ENCODE results near the gene ENPP3.

The ENPP3 gene

GRCh38 chr6:131600716-131601115 lies 36.4 kb upstream of the ENPP3 start:
- no peak overlapping the region for H3K4me3 ChIP-seq (replicated peaks in 1 of 2; ENCODE audit: low read depth in 2 of 2, low read length in 2 of 2)
- TF ChIP-seq, protein P1, sequence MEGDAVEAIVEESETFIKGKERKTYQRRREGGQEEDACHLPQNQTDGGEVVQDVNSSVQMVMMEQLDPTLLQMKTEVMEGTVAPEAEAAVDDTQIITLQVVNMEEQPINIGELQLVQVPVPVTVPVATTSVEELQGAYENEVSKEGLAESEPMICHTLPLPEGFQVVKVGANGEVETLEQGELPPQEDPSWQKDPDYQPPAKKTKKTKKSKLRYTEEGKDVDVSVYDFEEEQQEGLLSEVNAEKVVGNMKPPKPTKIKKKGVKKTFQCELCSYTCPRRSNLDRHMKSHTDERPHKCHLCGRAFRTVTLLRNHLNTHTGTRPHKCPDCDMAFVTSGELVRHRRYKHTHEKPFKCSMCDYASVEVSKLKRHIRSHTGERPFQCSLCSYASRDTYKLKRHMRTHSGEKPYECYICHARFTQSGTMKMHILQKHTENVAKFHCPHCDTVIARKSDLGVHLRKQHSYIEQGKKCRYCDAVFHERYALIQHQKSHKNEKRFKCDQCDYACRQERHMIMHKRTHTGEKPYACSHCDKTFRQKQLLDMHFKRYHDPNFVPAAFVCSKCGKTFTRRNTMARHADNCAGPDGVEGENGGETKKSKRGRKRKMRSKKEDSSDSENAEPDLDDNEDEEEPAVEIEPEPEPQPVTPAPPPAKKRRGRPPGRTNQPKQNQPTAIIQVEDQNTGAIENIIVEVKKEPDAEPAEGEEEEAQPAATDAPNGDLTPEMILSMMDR (IDR thresholded peaks at IDR 0.05; ENCODE audit: low read depth, low read length): no peak
- DNase-seq (ENCODE audit: low read depth in 2 of 2): no peak

GRCh38 chr6:131602781-131603312 lies 34.3 kb upstream of the ENPP3 start:
- peak; percentile 62 to 92 for DNase-seq (ENCODE audit: low read depth in 2 of 2)
- H3K4me3 ChIP-seq (replicated peaks in 1 of 2; ENCODE audit: low read depth in 2 of 2, low read length in 2 of 2): no peak overlapping the region
- TF ChIP-seq, protein P1 (IDR thresholded peaks at IDR 0.05; ENCODE audit: low read depth, low read length): no peak

DNA sequence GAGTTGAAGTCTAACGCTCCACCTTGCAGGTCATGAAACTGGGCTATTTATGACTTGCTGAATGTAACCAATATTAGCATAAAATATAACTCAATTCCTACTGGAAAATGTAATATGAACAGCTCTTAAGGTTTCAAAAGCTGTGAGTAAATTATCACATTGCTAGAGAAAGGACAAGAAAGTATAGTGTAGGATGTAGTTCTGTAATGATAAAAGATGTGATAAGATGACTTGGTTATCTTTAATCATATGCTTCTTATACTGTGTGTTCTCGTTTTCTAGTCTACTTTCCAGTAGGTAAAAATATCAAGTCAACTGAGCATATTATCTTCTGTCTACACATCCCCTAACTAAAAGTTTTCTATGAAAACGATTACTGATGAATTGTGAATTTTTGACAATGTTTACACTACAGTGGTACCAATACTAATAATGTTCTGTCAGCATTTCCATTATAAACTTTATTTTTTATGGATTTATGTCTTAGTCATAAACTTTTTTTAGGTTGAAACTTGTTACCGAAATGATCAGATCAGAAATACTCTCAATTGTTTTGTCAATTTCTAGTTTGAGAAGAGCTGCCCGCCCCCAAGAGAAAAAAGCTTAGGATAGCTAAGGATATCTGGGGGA lies 23.7 kb upstream of the ENPP3 start:
- no peak overlapping the region for H3K4me3 ChIP-seq (replicated peaks in 1 of 2; ENCODE audit: low read depth in 2 of 2, low read length in 2 of 2)
- no peak for DNase-seq (ENCODE audit: low read depth in 2 of 2)
- TF ChIP-seq, protein P1 (IDR thresholded peaks at IDR 0.05; ENCODE audit: low read depth, low read length): no peak

- TF ChIP-seq, protein P1 (IDR thresholded peaks at IDR 0.05; ENCODE audit: low read depth, low read length): no peak
- no peak overlapping the region for H3K4me3 ChIP-seq (replicated peaks in 1 of 2; ENCODE audit: low read depth in 2 of 2, low read length in 2 of 2)
- DNase-seq (ENCODE audit: low read depth in 2 of 2): no peak
Observed at GRCh38 chr6:131615275-131615674, 21.8 kb upstream of the ENPP3 start.

DNA sequence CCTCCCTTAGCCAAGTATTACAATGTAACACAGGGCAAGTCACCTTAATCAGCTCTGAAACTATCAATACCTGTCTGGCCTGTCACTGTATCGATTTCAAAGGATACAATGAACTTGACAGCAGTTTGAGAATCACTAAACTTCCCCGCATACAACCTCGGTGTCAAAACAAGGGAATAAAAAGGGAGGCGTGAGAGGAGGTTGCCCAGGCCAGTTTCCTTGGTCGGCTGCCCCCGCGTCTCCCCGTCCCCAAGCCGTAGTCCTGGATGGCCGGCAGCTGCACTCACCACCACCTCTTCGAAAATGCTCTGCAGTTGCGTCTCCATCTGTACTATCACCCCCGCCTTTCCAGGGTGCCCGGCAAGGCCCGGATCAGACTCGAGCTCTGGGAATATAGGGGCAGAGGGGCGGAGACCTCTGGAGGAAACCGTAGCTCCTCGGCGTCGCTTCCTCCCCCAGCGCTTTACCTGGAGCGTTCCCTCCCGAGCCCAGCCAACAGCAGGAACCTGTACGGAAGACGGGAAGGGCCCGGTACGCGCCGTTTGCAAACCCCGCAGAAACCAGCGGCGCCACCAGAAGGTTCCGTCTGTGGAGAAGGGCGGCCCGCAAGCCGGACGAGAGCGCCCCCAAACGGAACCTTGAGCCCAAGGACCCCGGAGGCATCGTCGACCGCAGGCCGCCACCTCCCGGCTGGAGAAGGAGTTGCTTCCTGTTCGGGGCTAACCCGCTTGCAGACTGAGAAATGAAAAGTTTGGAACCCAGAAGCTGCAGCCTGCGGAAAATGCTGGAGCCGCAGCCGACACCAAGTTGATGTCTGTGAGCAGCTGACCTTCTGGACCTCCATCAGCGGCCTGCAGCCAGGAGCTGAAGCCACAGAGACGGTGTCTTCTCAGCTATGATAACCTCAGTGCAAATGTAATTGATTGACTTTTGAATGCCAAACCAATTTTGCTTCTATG lies 9.1 kb upstream of the ENPP3 start, which contains the start of gene MED23:
TSS of gene MED23 (minus strand) at position 519 of the 959 bp plus-strand sequence. CDS start at position 326, 193 bp downstream.
- TF ChIP-seq, protein P1 (IDR thresholded peaks at IDR 0.05; ENCODE audit: low read depth, low read length): peak; percentile 99
- H3K4me3 ChIP-seq (replicated peaks in 1 of 2; ENCODE audit: low read depth in 2 of 2, low read length in 2 of 2): peak within 1 kb of the TSS; percentile 78 to 87
- peak; percentile 96 to 97 for DNase-seq (ENCODE audit: low read depth in 2 of 2)

GRCh38 chr6:131628726-131629125 lies 8.4 kb upstream of the ENPP3 start:
- H3K4me3 ChIP-seq (replicated peaks in 1 of 2; ENCODE audit: low read depth in 2 of 2, low read length in 2 of 2): no peak overlapping the region
- DNase-seq (ENCODE audit: low read depth in 2 of 2): no peak
- TF ChIP-seq, protein P1 (IDR thresholded peaks at IDR 0.05; ENCODE audit: low read depth, low read length): no peak

All from cardiac fibroblast (primary cell).